Measurements from ENCODE around the gene DAAM2.

The DAAM2 gene

DNA sequence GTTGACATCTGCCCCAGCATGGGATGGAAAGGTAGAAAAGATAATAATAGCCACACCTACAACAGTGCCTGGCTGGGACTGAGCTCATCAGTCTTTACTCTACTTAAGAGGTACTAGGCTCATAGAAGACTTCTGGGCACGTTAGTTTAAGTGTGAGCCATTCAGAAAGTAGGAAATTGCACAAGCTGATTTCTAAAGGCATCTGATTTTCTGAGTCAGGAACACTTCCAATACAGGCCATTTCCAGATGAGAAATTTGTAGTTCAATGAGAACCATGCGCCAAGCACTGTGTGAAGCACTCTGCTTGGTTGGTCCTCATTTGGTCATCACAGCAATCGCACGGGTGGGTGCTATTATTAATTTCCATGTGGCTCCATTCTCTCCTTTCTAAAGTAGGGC lies 99.8 kb downstream of the DAAM2 start:
- no peak for DNase-seq

- DNase-seq = no peak
These were observed 100.4 kb downstream of the DAAM2 start for GRCh38 chr6:39892490-39893129.

DNA sequence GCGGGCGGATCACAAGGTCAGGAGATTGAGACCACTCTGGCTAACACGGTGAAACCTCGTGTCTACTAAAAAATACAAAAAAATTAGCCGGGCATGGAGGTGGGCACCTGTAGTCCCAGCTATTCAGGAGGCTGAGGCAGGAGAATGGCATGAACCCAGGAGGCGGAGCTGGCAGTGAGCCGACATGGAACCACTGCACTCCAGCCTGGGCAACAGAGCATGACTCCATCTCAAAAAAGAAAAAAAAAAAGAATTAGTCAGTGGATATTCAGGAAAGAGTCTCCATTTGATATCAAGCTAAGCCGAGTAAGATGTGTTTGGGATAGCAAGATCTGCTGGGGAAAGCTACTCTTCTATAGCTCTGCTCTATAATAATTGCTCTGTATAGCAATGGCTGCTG lies 101.1 kb downstream of the DAAM2 start:
- DNase-seq = no peak

GRCh38 chr6:39896701-39897100 lies 104.5 kb downstream of the DAAM2 start:
- DNase-seq = no peak

DNA sequence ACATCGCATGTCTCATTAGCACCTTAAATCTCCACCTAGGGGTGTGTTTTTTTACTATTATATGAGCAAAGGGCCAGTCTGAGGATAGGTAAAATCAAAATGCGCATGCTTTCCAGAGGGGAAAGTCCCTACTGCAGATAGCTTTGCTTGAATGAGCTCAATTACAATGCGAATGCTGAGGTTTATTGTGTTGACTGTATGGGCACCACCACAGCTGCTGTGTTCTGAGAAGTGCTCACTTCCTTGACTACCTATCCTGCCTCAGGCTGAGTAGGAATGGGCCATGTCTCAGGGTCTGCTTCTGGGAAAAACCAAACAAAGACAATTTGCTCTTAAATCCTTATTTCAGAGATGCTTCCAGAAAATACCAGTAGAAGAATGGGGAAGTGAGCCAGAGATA lies 105.5 kb downstream of the DAAM2 start:
- DNase-seq = no peak

DNA sequence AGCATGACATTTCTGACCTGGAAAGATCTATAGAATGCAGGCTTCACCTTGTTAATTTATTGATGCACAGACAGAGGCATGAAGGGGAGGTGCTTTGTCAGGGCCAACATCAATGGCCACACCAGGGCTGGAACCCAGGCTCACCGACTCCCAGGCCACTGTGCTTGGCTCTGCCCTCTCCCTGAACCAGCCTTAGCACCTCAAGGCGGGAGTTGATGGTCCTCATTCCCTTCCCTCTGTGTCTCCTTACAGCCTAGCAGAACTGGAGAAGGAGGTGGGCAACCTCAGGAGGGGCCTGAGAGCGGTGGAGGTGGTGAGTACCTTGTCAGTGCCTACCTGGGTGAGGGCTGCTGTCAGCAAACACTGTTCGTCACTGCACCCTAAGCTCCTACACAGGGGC lies 106.4 kb downstream of the DAAM2 start:
- no peak for DNase-seq

DNA sequence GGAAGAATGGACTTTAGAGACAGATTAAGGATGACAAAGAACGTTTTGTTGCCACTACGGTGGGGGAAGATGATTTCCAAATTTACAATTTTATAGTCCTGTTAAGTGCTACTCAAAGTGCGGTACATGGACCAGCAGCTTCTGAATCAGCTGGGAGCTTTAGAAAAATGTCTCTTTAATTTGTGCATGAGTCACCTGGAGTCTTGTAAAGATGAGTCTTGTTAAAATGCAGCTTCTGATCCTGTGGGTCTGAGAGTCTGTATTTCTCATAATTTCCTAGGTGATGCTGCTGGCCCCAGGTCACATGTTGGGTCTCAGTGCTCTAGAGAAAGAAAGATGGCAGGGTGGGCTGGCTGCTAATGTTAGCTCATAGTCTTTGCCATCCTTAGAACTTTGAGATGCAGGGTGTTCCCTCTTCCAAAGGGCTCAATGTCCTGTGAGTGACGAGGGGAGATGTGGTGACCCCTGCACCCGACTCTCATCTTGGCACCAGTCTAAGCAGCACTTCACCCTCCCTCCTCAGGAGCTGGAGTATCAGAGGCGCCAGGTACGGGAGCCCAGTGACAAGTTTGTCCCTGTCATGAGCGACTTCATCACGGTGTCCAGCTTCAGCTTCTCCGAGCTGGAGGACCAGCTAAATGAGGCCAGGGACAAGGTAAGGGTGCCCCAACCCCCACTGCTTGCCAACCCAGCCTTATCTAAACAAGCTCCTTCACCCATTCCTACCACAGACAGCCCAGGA lies 107.5 kb downstream of the DAAM2 start:
- no peak for DNase-seq

- DNase-seq = no peak
These were observed 109.0 kb downstream of the DAAM2 start for GRCh38 chr6:39901116-39901655.

DNA sequence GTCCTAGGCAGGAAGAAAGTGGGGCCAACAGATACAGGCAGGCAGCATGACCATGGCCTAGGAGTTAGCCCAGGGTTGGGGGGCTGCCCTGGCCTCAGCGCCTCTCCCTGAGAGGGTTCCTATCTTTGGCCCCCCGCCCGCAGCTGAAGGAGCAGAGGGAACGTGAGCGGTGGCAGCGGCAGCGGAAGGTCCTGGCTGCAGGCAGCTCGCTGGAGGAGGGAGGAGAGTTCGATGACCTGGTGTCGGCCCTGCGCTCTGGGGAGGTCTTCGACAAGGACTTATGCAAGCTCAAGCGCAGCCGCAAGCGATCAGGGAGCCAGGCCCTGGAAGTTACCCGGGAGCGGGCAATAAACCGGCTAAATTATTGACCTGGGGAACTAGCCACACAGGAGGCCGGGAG lies 109.5 kb downstream of the DAAM2 start:
- DNase-seq = no peak

DNA sequence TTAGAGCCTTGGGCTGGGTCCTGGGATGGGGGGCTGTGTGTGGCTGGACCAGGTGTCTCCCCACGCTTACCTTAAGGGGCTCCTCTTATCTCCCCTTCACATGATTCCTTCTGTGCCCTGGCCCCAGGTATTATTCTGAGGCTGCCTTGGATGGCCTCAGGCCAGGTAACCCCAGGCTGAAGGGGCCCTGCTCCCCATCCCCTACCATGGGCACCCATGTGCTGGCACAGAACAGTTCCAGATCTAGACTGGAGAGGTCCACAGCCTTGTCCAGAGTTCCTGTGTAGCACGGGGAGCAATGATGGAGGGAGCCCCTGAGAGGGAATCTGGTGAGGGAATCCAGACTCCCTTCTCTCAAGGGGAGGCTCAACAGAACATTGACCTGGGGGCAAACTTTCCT lies 110.0 kb downstream of the DAAM2 start:
- no peak for DNase-seq

DNA sequence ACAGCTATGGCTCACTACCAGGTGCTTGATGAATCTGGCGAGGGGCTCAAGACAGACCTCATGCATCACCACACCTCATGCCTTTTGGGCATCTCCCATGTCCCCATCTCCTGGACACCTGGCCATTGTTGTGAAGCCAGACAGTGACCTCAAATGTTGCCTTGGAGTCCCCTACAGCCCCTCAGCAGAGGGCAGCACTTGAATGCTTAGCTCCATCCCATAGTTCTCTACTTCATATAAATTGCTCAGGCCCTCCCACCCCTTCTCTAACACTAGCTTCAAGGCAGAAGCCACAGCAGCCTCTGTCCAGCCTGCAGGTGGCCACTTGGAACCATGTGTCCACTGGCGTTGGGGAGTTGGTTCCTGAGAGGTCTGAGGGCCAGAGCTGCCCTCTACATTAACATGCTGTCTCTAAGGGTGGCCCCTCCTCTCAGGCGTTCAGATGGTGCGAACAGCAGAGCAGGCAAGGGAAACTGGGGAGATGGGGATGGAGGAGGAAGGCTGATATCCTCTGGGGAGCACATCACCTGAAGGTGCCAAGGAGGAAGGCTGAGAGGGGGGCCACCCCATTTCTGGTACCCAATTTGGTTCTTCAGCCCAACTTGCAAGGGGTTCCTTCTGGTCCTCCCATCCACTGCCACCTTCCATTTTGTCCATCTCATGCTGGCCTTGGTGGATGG lies 110.8 kb downstream of the DAAM2 start:
- no peak for DNase-seq

DNA sequence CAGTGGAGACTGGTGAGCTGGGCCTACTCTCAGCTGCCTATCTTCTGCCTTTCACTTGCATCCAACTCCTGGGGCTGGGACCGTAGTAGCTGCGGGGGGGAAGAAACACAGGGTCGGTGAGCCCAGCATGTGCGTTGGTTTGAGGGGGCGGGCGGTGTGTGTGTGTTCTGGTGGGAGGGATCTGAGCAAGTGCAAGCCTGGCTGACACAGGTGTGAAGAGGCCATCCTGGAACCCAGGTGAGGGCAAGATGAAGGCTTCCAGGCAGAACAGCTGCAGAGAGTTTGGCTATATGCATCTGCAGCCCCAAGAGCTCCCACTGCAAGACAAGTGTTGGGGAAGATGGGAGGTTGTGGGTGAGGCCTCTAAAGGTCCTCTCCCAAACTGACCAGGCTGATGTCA lies 111.5 kb downstream of the DAAM2 start:
- no peak for DNase-seq

DNA sequence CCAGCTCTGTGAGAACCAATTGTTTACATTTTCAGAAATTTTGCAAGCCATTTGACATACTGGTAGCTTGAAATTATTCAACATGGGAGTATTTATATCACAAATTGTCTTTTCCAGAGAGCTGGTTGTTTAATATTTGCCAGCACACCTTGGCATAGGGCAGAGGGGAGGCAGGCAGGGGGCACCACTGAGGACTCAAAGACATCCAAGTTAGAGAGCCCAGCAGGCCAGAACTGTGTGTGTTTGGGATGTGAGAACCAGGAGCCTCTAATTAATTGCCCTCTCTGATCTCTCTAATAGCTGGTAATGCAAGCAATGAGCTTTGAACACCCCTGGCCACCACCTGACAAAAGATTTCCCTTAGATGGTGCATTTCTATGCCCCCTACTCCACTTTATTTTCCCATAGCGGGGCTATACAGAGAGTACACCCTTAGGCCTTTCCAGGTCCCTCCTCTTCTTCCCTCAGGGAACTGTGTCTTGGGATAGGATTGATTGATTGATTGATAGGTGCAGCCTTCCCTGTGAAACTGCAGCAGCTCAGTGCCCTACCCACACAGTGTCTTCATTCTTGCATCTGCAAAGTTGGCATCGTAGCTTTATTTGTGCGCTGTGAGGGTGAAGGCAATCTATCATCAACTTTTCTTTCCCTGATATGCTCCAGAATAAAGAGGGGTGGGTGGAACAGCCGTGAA lies 112.9 kb downstream of the DAAM2 start:
- DNase-seq = no peak

- DNase-seq = no peak
These were observed 113.4 kb downstream of the DAAM2 start for GRCh38 chr6:39905640-39905975.

- no peak for DNase-seq
These were observed 114.2 kb downstream of the DAAM2 start for GRCh38 chr6:39906318-39906761.

GRCh38 chr6:39907871-39908575 lies 115.8 kb downstream of the DAAM2 start:
- no peak for DNase-seq

GRCh38 chr6:39908838-39909583 lies 116.8 kb downstream of the DAAM2 start:
- no peak for DNase-seq

GRCh38 chr6:39909701-39910100 lies 117.5 kb downstream of the DAAM2 start:
- DNase-seq = no peak

- DNase-seq = no peak
These were observed 118.0 kb downstream of the DAAM2 start for GRCh38 chr6:39910164-39910563.

- DNase-seq = no peak
These were observed 118.6 kb downstream of the DAAM2 start for GRCh38 chr6:39910744-39911143.

DNA sequence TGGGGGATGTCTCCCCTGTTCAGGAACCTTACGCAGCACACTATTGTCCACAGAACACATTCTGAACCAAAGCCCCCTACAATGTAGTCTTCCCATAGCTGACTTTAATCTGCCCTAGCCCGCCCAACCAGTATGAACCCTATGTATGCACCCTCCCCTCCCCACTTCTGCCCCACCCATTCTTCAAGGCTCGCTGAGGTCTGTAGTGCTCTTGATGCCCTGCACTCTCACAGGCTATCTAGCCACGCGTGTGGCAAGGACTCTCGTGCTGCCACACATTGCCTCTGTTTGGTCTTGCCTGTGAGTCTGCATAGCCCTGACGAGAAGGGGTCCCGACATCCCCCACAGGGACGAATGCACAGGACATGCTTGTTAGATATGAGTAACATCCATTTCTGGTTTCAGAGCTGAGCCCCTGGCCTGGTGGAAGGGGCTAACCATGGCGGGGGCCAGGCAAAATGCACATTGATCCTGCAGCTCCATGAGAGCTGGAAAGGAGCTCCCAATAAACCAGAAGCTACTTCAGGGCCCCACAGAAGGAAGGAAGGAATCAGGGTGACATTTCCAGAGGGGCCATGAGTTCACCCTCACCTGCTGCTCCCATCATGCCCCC lies 119.4 kb downstream of the DAAM2 start:
- no peak for DNase-seq

DNA sequence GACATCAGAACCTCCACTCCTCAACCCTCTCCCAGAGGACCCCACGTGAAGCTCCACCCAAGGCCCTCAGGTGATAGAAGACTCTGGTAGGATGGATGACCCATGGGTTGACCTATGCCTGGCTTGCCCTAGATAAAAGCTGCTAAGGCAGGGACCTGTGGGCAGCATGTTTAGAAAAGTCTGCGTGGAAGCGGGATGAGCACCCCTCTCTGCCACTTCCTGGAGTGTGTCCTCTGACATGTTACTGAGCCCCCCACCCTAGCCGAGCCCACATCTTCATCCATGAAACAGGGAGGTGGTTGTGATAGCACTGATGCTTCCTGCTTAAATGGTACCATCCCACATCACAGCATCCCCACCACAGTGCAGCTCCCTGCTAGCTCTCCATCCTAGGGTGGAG lies 120.3 kb downstream of the DAAM2 start:
- DNase-seq = no peak
